ENCODE data around the gene ATP13A5.

ATP13A5 gene

GRCh38 chr3:193262707-193263106, 115.8 kb downstream of the ATP13A5 start:
- no peak for DNase-seq (ENCODE audit: low read depth in 4 of 4, low spot score in 1 of 4)

- no peak for DNase-seq (ENCODE audit: low read depth in 4 of 4, low spot score in 1 of 4)
Observed at GRCh38 chr3:193261970-193262369, 116.6 kb downstream of the ATP13A5 start.

- DNase-seq (ENCODE audit: low read depth in 4 of 4, low spot score in 1 of 4): no peak
Observed at GRCh38 chr3:193253986-193254660, 124.4 kb downstream of the ATP13A5 start.

- no peak for DNase-seq (ENCODE audit: low read depth in 4 of 4, low spot score in 1 of 4)
Observed at GRCh38 chr3:193250492-193250891, 128.1 kb downstream of the ATP13A5 start.

- DNase-seq (ENCODE audit: low read depth in 4 of 4, low spot score in 1 of 4): no peak
Observed at GRCh38 chr3:193248848-193249468, 129.6 kb downstream of the ATP13A5 start.

GRCh38 chr3:193243571-193243970, 135.0 kb downstream of the ATP13A5 start:
- DNase-seq (ENCODE audit: low read depth in 4 of 4, low spot score in 1 of 4): no peak

GRCh38 chr3:193241716-193242115, 136.8 kb downstream of the ATP13A5 start:
- DNase-seq (ENCODE audit: low read depth in 4 of 4, low spot score in 1 of 4): no peak

GRCh38 chr3:193240850-193241706, 137.5 kb downstream of the ATP13A5 start, which contains the start of gene PLAAT1:
PLAAT1 (plus strand) TSS chr3:193241222; CDS start chr3:193255651, 14,429 bp downstream.
- peak in 1 of 4 experiments; percentile 31 for DNase-seq (ENCODE audit: low read depth in 4 of 4, low spot score in 1 of 4)

- no peak for DNase-seq (ENCODE audit: low read depth in 4 of 4, low spot score in 1 of 4)
Observed at GRCh38 chr3:193240436-193240849, 138.1 kb downstream of the ATP13A5 start.

- DNase-seq (ENCODE audit: low read depth in 4 of 4, low spot score in 1 of 4): no peak
Observed at GRCh38 chr3:193237030-193237429, 141.5 kb downstream of the ATP13A5 start.

GRCh38 chr3:193236599-193236998, 142.0 kb downstream of the ATP13A5 start:
- no peak for DNase-seq (ENCODE audit: low read depth in 4 of 4, low spot score in 1 of 4)

- no peak for DNase-seq (ENCODE audit: low read depth in 4 of 4, low spot score in 1 of 4)
Observed at GRCh38 chr3:193231201-193231600, 147.4 kb downstream of the ATP13A5 start.

- DNase-seq (ENCODE audit: low read depth in 4 of 4, low spot score in 1 of 4): no peak
Observed at GRCh38 chr3:193230610-193231009, 147.9 kb downstream of the ATP13A5 start.

GRCh38 chr3:193229851-193230420, 148.6 kb downstream of the ATP13A5 start:
- no peak for DNase-seq (ENCODE audit: low read depth in 4 of 4, low spot score in 1 of 4)

GRCh38 chr3:193228206-193228605, 150.3 kb downstream of the ATP13A5 start:
- DNase-seq (ENCODE audit: low read depth in 4 of 4, low spot score in 1 of 4): no peak

- DNase-seq (ENCODE audit: low read depth in 4 of 4, low spot score in 1 of 4): no peak
Observed at GRCh38 chr3:193225302-193226125, 153.0 kb downstream of the ATP13A5 start.

Data from stimulated activated CD4-positive, alpha-beta T cell treated with anti-CD3 and anti-CD28 coated beads, Interleukin-1b, Interleukin-23, amount 100 ng/mL, for 24 hours (primary cell).